SKM-1 treated with dmso at 0.1 percent for 144 hours (cell line): ENCODE measurements around the gene C8A.

Experiments
- DNase-seq: peaks from one replicate; lab custom pipeline; 2025; ENCODE audit not compliant: unreplicated experiment; lab: John Stamatoyannopoulos, UW

C8A gene

GRCh38 chr1:56890229-56890628 lies 35.6 kb downstream of the C8A start:
- no peak for DNase-seq

- DNase-seq = no peak
Measured at GRCh38 chr1:56894014-56894413, 39.4 kb downstream of the C8A start.

- DNase-seq = no peak
Measured at GRCh38 chr1:56897150-56898004, 42.8 kb downstream of the C8A start.

GRCh38 chr1:56898005-56898373 lies 43.4 kb downstream of the C8A start:
- DNase-seq = no peak

GRCh38 chr1:56898879-56899278 lies 44.3 kb downstream of the C8A start:
- no peak for DNase-seq

GRCh38 chr1:56901716-56902115 lies 47.1 kb downstream of the C8A start:
- DNase-seq = no peak

GRCh38 chr1:56903778-56904177 lies 49.2 kb downstream of the C8A start:
- no peak for DNase-seq

GRCh38 chr1:56904663-56905397 lies 50.2 kb downstream of the C8A start:
- no peak for DNase-seq

GRCh38 chr1:56905667-56906066 lies 51.1 kb downstream of the C8A start:
- DNase-seq = no peak

- DNase-seq = peak; percentile 73
Measured at GRCh38 chr1:56908619-56909221, 54.1 kb downstream of the C8A start.

- DNase-seq = peak; percentile 72
Measured at GRCh38 chr1:56910441-56910985, 55.9 kb downstream of the C8A start.

GRCh38 chr1:56911098-56911938 lies 56.7 kb downstream of the C8A start:
- DNase-seq = no peak

- DNase-seq = no peak
Measured at GRCh38 chr1:56912325-56912724, 57.7 kb downstream of the C8A start.

- DNase-seq = no peak
Measured at GRCh38 chr1:56915960-56916359, 61.4 kb downstream of the C8A start.

GRCh38 chr1:56916630-56917029 lies 62.0 kb downstream of the C8A start:
- DNase-seq = no peak

GRCh38 chr1:56917356-56917755 lies 62.8 kb downstream of the C8A start:
- no peak for DNase-seq

GRCh38 chr1:56920591-56921001 lies 66.0 kb downstream of the C8A start:
- DNase-seq = no peak

- no peak for DNase-seq
Measured at GRCh38 chr1:56921479-56921878, 66.9 kb downstream of the C8A start.

- peak; percentile 32 for DNase-seq
Measured at GRCh38 chr1:56922070-56922469, 67.5 kb downstream of the C8A start.

- no peak for DNase-seq
Measured at GRCh38 chr1:56922507-56922906, 67.9 kb downstream of the C8A start.

GRCh38 chr1:56923201-56923600 lies 68.6 kb downstream of the C8A start:
- DNase-seq = no peak
